GM23248 (cell line): ENCODE data around the gene RNF217. TPM values are rescaled to one million over a fixed set of nuclear protein-coding genes. Genes with fewer than 3 reads are reported as not detected.
"Not testable (repeated sequence)": the region's sequence is repeated elsewhere in the genome, so short reads cannot be mapped to it uniquely, and the experiment has no call there.

Experiments
- DNase-seq: peaks from one replicate; pipeline ENCODE4 v3.0.0-alpha.2; 2015
- H2AFZ ChIP-seq: fragments of 200-600 bp; sonication (generic); 2 replicates; pipeline ENCODE4 v1.6.1; 2016; ENCODE audit warnings: antibody characterized with exemption
- H3F3A ChIP-seq: fragments of 200-600 bp; sonication (generic); 2 replicates; pipeline ENCODE4 v1.6.1; 2016; ENCODE audit warnings: mild to moderate bottlenecking, antibody characterized with exemption, mixed run types; ENCODE audit not compliant: insufficient read depth
- H3K27ac ChIP-seq: fragments of 200-600 bp; sonication (generic); 2 replicates; pipeline ENCODE4 v1.5.1; 2016; ENCODE audit warnings: mild to moderate bottlenecking
- H3K27me3 ChIP-seq: fragments of 200-600 bp; sonication (generic); replicated peaks from 2 replicates; pipeline ENCODE4 v1.6.1; 2016; ENCODE audit warnings: mild to moderate bottlenecking; ENCODE audit not compliant: insufficient read depth
- H3K36me3 ChIP-seq: fragments of 200-600 bp; sonication (generic); 2 replicates; pipeline ENCODE4 v1.6.1; 2016; ENCODE audit warnings: low read depth, mild to moderate bottlenecking
- H3K4me1 ChIP-seq: fragments of 200-600 bp; sonication (generic); 2 replicates; pipeline ENCODE4 v1.6.1; 2016; ENCODE audit warnings: mild to moderate bottlenecking; ENCODE audit not compliant: insufficient read depth
- H3K4me2 ChIP-seq: fragments of 200-600 bp; sonication (generic); one replicate; pipeline ENCODE4 v1.6.1; 2016; ENCODE audit warnings: mild to moderate bottlenecking; ENCODE audit not compliant: unreplicated experiment
- H3K4me3 ChIP-seq: fragments of 200-600 bp; sonication (generic); 2 replicates; pipeline ENCODE4 v1.5.1; 2016; ENCODE audit warnings: mild to moderate bottlenecking
- H3K79me2 ChIP-seq: fragments of 200-600 bp; sonication (generic); 2 replicates; pipeline ENCODE4 v1.6.1; 2016; ENCODE audit warnings: mild to moderate bottlenecking; ENCODE audit not compliant: insufficient read depth
- H3K9ac ChIP-seq: fragments of 200-600 bp; sonication (generic); 2 replicates; pipeline ENCODE4 v1.6.1; 2016; ENCODE audit warnings: mild to moderate bottlenecking
- H3K9me2 ChIP-seq: fragments of 200-600 bp; sonication (generic); 2 replicates; pipeline ENCODE4 v1.6.1; 2016; ENCODE audit warnings: mixed run types, mild to moderate bottlenecking, moderate library complexity; ENCODE audit not compliant: insufficient read depth
- H3K9me3 ChIP-seq: fragments of 200-600 bp; sonication (generic); one replicate; pipeline ENCODE4 v1.6.1; 2017; ENCODE audit warnings: low read depth
- H4K20me1 ChIP-seq: fragments of 200-600 bp; sonication (generic); 2 replicates; pipeline ENCODE4 v1.6.0; 2016; ENCODE audit not compliant: insufficient read depth
- EZH2 ChIP-seq: fragments of 200-600 bp; sonication (generic); IDR thresholded peaks from 2 replicates; pipeline ENCODE4 v1.6.1; 2018; ENCODE audit warnings: antibody characterized with exemption, mild to moderate bottlenecking; ENCODE audit not compliant: insufficient read depth, poor library complexity, severe bottlenecking
- EZH2phosphoT487 ChIP-seq: fragments of 200-600 bp; sonication (generic); IDR thresholded peaks from 2 replicates; pipeline ENCODE4 v1.6.1; 2018; ENCODE audit warnings: antibody characterized with exemption, moderate library complexity, mild to moderate bottlenecking, low read depth; ENCODE audit not compliant: insufficient read depth
- WGBS, 2 experiments: methylation state at CpG; one replicate each; pipeline ENCODE4 v1.1.6; 2015 to 2017; ENCODE audit warnings: low lambda C conversion rate in 2 of 2, low coverage in 1 of 2; ENCODE audit errors: missing lambda C conversion rate in 2 of 2; 5-methylcytosine and 5-hydroxymethylcytosine counted together
- in situ Hi-C: fragments of 300-500 bp; cut with MboI; formaldehyde crosslinking; loops from 2 replicates; pipeline ENCODE4 v1.15.0; 2020
- polyA plus RNA-seq: library from polyadenylated mRNA; unstranded; fragments of >200 nt; fragmentation: Nextera tagmentation; extraction: Ambion mirVana; gene quantifications from 2 replicates; pipeline ENCODE4 v1.2.1, GENCODE V29; 2016
- total RNA-seq: library from RNA; depleted of rRNA; stranded (reverse); fragments of >200 nt; shearing (Covaris generic); gene quantifications from 2 replicates; pipeline ENCODE4 v1.2.3, GENCODE V29; 2014

The RNF217 gene
- total and polyA plus RNA-seq, 2 experiments from 2014 or later, result 3.2 to 10.9 TPM

DNA sequence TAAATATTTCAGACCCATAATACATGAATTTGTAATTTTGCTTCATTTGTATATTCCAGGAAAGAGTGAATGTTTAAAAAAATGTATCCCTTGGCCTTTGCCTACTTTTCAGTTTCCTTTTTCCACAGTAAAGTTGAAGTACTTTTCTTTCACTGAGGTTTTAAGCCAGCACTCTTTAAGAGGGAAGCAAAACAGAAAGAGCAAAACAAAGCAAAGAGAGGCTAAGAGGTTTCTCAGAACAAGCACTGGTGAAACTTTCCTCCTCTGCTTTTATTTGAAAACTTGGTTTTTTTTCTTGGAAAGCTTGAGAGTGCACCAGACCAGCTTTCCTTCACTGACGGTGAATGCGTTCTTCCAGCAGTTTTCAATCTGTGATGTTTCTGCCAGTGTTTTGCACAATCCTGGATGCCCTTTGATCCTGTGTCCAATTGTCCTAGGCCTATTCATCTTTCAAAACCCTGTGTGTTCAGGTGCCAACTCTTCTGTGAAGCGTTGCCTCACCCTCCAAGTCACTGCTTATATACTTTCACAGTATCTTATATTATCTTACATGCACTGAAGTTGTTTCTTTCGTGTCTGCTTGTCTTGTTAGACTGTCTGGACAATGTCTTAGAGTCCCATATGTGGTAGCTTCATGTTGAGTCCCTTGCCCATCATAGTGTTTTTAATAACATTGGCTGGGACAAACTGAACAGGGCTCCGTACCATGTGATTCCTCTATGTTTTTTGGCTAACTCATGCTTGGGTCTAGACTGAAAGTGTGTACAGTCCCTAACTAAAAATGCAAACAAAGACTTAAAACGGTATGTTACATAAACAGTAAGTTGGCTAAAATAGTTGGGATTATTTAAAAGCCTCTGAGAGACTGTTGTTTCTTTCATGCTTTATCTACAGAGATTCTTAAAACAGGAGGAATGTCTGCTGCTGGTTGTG, 1.9 kb downstream of the RNF217 start:
- TF ChIP-seq EZH2phosphoT487, result no peak
- no peak for TF ChIP-seq EZH2
- H3K9me3 ChIP-seq, result no peaks in the 10 kb centered on the region
- in situ Hi-C loops, result no loop called here
- peak overlapping the region; percentile 73 for H2AFZ ChIP-seq
- H3K27ac ChIP-seq, result peak overlapping the region; percentile 74
- H3F3A ChIP-seq, result peaks cover 35% of the 10 kb centered on the region
- H3K4me2 ChIP-seq, result peak overlapping the region; percentile 95
- no peaks in the 10 kb centered on the region for H3K27me3 ChIP-seq
- peaks cover 39% of the 10 kb centered on the region for H3K4me1 ChIP-seq
- peaks cover 1% of the 10 kb centered on the region; the same call in 1 of the 2 replicates for H3K36me3 ChIP-seq
- H3K79me2 ChIP-seq, result peaks cover 86% of the 10 kb centered on the region
- peak overlapping the region; percentile 86 for H3K9ac ChIP-seq
- peak; percentile 57 for DNase-seq
- no peaks in the 10 kb centered on the region for H3K9me2 ChIP-seq
- H4K20me1 ChIP-seq, result no peaks in the 10 kb centered on the region
- peak overlapping the region; percentile 85 for H3K4me3 ChIP-seq
- 3 to 4% methylated on average over 6 of the region's 6 CpGs for WGBS, 2 experiments

DNA sequence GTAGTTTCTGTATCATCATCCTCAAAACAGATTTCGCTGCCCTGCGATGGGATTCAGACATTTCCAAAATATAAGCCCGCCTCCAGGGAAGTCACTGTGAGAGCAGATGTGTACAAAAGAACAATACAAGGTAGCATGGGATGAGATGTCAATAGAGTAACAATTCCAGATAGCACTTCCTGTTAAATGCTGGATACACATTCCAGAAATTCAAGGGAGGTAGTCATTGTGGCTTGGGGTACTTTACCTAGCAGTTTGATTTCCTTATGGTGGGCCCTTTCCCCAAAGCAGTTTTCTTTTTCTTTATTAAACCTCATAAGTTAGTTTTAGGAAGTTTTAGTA, 2.5 kb downstream of the RNF217 start:
- Histone ChIP-seq H3F3A (peaks cover 37% of the 10 kb centered on the region), H3K4me3 (peak overlapping the region; percentile 85), H3K27me3 (no peaks in the 10 kb centered on the region), H3K4me2 (peak overlapping the region; percentile 95), H3K27ac (peak overlapping the region; percentile 74), H4K20me1 (no peaks in the 10 kb centered on the region), H3K4me1 (peaks cover 42% of the 10 kb centered on the region), H3K9me2 (no peaks in the 10 kb centered on the region), H2AFZ (peak overlapping the region; percentile 73), H3K36me3 (peaks cover 4% of the 10 kb centered on the region; the same call in 1 of the 2 replicates), H3K79me2 (peaks cover 92% of the 10 kb centered on the region), H3K9ac (peak overlapping the region; percentile 86), H3K9me3 (no peaks in the 10 kb centered on the region)
- TF ChIP-seq EZH2 (no peak), EZH2phosphoT487 (no peak)
- in situ Hi-C loops, result no loop called here
- peak; percentile 37 for DNase-seq
- WGBS, 2 experiments, result 8 to 11% methylated on average over 3 of the region's 3 CpGs

DNA sequence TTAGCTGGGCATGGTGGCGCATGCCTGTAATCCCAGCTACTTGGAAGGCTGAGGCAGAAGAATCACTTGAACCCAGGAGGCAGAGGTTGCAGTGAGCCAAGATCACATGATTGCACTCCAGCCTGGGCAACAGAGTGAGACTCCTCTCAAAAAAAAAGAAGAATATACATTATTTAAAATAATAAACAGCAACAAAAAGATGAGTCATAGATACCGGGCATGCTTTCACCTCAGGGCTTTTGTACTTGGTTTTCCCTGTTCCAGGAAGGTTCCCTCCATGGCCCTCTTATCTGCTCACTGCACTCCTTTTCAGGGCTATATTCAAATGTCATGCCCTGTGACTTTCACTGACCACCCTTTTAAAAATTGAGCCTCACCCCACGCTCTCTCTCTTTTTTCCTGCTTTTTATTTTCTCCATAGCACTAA, 3.2 kb downstream of the RNF217 start:
- peak overlapping the region; percentile 74; the same call in 1 of the 2 replicates for H3K27ac ChIP-seq
- H3K79me2 ChIP-seq, result peaks cover 94% of the 10 kb centered on the region
- H2AFZ ChIP-seq, H3K9ac ChIP-seq, H4K20me1 ChIP-seq, H3K36me3 ChIP-seq, H3K9me3 ChIP-seq, in situ Hi-C loops, H3K9me2 ChIP-seq, H3K4me3 ChIP-seq, H3K27me3 ChIP-seq: not testable (repeated sequence)
- H3F3A ChIP-seq, result peaks cover 39% of the 10 kb centered on the region
- H3K4me2 ChIP-seq, result peak overlapping the region; percentile 95
- WGBS, 2 experiments, result 89 to 93% methylated on average over 3 of the region's 3 CpGs
- H3K4me1 ChIP-seq, result peaks cover 46% of the 10 kb centered on the region
- DNase-seq, result peak; percentile 45

DNA sequence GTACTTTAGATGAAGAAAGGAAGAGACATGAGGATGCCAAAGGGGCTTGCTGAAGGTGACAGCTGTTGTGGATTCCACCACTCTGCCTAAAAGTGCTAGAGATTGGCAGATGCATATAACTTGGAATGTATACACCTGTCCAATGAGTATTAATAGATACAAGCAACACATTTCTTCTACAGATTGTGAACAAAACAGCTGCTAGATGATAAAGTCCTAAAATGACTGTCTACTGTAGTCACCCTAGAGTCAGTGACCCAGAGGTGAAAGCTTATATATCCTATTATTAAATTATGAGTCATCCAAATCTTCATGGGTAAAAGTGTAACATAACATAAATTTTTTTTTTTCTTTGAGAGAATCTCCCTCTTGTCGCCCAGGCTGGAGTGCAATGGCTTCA, 5.2 kb downstream of the RNF217 start:
- Histone ChIP-seq H2AFZ (no peak overlapping the region), H3K9ac (no peak overlapping the region), H3K9me3 (no peaks in the 10 kb centered on the region), H4K20me1 (no peaks in the 10 kb centered on the region), H3K27me3 (no peaks in the 10 kb centered on the region), H3F3A (peaks cover 32% of the 10 kb centered on the region), H3K4me2 (no peak overlapping the region), H3K27ac (no peak overlapping the region), H3K9me2 (no peaks in the 10 kb centered on the region), H3K4me1 (peaks cover 42% of the 10 kb centered on the region), H3K36me3 (peaks cover 11% of the 10 kb centered on the region), H3K79me2 (peaks cover 98% of the 10 kb centered on the region), H3K4me3 (no peak overlapping the region)
- TF ChIP-seq EZH2phosphoT487 (no peak), EZH2 (no peak)
- DNase-seq, result peak; percentile 48
- WGBS, 2 experiments, result 86 to 88% methylated on average over 1 of the region's 1 CpG
- in situ Hi-C loops, result no loop called here
